CD4-positive, alpha-beta T cell treated with Interleukin-2 at 100 ng/mL for 4 hours (primary cell): ENCODE data around the gene HNRNPLL.
"Not testable (repeated sequence)": the region's sequence is repeated elsewhere in the genome, so short reads cannot be mapped to it uniquely, and the experiment has no call there.

ENCODE experiments used
- DNase-seq: peaks from one replicate; pipeline ENCODE4 v3.0.0-alpha.2; 2020; ENCODE audit warnings: low spot score

HNRNPLL gene

GRCh38 chr2:38602732-38603401 is at the start of gene HNRNPLL:
Gene HNRNPLL (minus strand): TSS chr2:38602928. CDS start chr2:38602626, 302 bp downstream.
- DNase-seq: peak; percentile 94

- DNase-seq: no peak
Observed at GRCh38 chr2:38650717-38651116, 48.0 kb upstream of the HNRNPLL start.

GRCh38 chr2:38650012-38650411 is 47.3 kb upstream of the HNRNPLL start:
- DNase-seq: no peak

GRCh38 chr2:38649176-38649728 is 46.5 kb upstream of the HNRNPLL start:
- DNase-seq: no peak

- DNase-seq: no peak
Observed at GRCh38 chr2:38648107-38648761, 45.5 kb upstream of the HNRNPLL start.

GRCh38 chr2:38643683-38644511 is 41.2 kb upstream of the HNRNPLL start:
- DNase-seq: peak; percentile 40

- DNase-seq: no peak
Observed at GRCh38 chr2:38643021-38643671, 40.4 kb upstream of the HNRNPLL start.

GRCh38 chr2:38642373-38643017 is 39.8 kb upstream of the HNRNPLL start:
- DNase-seq: not testable (repeated sequence)

GRCh38 chr2:38636069-38636468 is 33.3 kb upstream of the HNRNPLL start:
- DNase-seq: no peak

- no peak for DNase-seq
Observed at GRCh38 chr2:38635139-38635538, 32.4 kb upstream of the HNRNPLL start.

- DNase-seq: no peak
Observed at GRCh38 chr2:38634684-38635083, 32.0 kb upstream of the HNRNPLL start.

GRCh38 chr2:38633895-38634294 is 31.2 kb upstream of the HNRNPLL start:
- no peak for DNase-seq

- DNase-seq: no peak
Observed at GRCh38 chr2:38632980-38633379, 30.3 kb upstream of the HNRNPLL start.

- no peak for DNase-seq
Observed at GRCh38 chr2:38631976-38632375, 29.2 kb upstream of the HNRNPLL start.

- no peak for DNase-seq
Observed at GRCh38 chr2:38629684-38630083, 27.0 kb upstream of the HNRNPLL start.

- no peak for DNase-seq
Observed at GRCh38 chr2:38627391-38627790, 24.7 kb upstream of the HNRNPLL start.

GRCh38 chr2:38626326-38627035 is 23.8 kb upstream of the HNRNPLL start:
- DNase-seq: peak; percentile 60

- DNase-seq: no peak
Observed at GRCh38 chr2:38622210-38622609, 19.5 kb upstream of the HNRNPLL start.

- DNase-seq: no peak
Observed at GRCh38 chr2:38621018-38621417, 18.3 kb upstream of the HNRNPLL start.

GRCh38 chr2:38620282-38620977 is 17.7 kb upstream of the HNRNPLL start:
- DNase-seq: no peak
